D341Med (cell line): Measurements from ENCODE around the gene EBF3.
"Not testable (repeated sequence)": the region's sequence is repeated elsewhere in the genome, so short reads cannot be mapped to it uniquely, and the experiment has no call there.

Source experiments
- DNase-seq: peaks from one replicate; pipeline ENCODE4 v3.0.0; 2012; ENCODE audit warnings: low spot score

Gene EBF3

DNA sequence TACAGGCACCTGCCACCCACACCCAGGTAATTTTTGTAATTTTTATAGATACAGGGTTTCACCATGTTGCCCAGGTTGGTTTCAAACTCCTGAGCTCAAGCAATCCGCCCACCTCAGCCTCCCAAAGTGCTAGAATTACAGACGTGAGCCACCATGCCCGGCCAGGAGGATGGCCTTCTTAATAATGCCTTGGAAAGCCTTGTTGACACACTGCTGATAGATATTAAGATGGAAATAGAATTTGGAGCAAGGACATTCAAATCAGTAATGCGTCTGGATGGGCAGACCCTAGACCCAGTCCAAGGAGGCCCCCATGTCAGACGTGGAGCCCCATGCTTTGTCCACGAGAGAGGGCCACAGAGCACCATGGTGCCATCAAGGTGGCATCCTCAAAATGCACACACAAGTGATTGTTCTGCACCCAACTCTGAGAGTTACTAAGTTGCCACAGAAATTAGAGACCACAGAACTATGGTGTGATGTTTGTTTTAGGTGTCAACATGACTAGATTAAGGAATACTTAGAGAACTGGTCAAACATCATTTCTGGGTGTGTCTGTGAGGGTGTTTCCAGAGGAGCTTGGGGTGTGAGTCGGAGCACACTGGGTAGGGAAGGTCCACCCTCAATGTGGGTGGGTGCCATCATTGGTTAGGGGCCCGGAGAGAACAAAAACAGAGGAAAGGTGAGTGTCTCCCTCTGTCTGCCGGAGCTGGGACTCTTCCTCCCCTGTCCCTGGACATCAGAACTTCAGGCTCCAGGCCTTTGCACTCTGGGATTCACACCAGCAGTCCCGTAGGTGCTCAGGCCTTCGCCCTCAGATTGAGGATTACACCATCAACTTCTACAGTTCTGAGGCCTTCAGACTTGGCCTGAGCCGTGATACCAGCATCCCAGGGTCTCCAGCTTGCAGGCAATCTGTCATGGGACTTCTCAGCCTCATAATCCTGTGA lies 34.5 kb downstream of the EBF3 start:
- DNase-seq: no peak

DNA sequence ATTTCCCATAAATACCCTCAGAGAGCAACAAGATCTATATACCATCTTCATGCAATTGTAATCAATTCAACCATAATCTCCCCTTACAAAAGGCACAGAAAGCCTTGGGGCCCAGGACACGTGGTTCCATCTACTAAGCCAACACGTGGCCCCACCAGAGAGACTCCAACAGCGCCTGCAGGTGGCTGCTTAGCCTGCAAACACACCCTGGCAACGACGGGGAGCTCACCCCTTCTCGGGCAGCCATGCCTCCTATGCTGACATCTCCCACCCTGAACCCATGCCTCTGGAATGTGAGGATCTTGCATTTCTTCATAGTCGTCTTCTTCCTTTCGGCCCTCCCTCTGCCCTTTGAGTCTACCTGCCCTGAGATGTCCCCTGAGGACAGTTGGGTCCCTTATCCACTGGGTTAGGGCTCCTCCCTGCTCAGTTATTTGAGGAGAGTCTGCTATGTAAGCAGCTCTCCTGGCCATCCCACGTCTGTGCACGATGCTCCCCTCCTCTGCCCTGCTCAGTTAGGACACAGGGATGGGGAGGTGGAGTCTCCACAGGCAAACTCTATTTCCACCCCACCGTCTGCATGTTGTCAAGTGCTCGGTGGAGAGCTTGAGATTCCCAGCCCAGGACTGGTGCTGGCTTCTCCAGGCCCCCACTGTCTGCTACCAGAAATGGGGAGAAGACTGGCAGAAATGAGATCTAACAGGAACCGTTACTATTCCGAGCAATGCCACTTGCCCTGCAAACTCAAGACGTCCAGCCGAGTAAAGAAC lies 36.5 kb downstream of the EBF3 start:
- DNase-seq: no peak

DNA sequence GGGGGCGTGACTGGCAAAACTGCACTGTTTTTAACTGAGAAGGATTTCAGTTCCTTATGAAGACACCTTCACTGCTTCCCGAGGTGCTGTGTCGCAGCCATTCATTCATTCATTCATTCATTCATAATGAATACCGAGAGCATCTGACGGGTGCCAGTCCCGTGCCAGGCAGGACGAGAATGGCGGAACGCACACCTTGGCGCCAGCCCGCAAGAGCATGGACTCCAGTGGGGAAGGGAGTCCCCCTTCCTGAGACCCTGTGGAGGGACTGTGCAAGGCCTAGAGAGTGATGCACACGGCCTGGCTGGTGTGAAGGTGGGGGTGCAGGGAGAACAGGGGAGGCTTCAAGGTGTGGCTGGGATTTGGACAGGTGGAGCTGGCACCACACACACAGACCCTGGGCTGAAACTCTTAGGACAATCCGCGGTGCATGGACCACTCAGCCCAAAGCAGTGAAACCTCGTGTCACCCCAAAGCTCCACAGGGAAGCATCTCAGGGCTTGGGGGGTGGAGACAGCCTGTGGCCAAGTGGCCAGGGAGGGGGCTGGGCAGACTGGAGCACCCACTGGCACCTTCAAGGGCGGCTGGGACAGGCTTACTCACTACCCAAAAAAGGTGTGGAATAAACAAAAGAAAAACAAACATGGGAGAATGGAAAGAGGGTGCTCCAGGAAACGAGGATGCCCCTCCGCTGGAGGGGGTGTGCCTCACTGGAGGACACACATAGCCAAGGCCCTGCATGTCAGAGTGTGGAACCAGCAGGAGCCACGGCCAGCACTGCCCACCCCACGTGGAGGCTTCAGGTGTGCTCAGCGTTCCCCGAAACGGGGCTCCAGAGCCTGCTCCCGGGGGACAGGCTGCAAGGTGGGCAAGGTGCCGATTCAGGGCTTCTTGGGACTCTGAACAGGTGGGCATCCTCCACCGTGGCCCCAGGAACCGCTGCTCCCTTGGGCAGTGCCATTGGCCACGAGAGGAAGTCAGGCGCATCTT lies 37.7 kb downstream of the EBF3 start:
- no peak for DNase-seq

GRCh38 chr10:129924375-129925085 lies 39.5 kb downstream of the EBF3 start:
- DNase-seq: no peak

- DNase-seq: no peak
Observed at GRCh38 chr10:129922598-129923123, 41.4 kb downstream of the EBF3 start.

DNA sequence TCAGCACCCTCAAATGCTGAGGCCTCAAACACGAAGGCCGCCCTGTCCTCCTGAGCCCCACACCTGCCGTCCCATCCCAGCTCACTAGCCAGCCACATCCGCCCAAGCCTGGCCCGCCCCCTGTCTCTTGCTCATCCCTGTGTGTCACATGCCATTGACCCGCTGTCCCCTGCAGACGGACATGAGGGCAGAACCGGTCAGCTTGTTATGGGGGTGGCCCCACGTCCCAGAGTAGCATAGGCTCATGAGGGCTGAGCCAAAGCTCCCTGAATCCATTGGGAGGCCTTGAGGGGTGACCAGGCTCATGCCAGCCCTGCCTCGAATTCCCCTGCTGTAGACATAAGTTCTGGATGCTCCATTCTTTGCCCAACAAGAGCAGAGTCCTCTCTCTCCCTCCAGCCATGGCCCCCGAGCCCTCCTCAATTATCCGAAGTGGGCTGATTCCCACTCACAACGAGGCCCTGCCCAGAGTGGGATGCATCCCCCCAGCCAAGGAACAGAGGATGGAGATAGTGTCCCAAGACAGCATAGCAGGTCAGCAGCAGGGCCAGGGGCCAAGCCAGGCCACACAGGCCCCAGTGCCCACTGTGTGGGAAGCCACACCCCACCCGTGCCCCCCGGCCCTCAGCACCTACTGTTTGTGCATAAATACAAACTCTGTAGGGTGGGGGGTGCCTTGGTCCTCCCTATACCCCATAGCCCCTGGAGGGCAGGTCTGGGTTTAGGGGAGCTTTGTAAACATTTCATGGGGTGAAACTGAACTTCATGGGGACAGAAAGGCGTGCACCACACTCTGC lies 42.1 kb downstream of the EBF3 start:
- no peak for DNase-seq

DNA sequence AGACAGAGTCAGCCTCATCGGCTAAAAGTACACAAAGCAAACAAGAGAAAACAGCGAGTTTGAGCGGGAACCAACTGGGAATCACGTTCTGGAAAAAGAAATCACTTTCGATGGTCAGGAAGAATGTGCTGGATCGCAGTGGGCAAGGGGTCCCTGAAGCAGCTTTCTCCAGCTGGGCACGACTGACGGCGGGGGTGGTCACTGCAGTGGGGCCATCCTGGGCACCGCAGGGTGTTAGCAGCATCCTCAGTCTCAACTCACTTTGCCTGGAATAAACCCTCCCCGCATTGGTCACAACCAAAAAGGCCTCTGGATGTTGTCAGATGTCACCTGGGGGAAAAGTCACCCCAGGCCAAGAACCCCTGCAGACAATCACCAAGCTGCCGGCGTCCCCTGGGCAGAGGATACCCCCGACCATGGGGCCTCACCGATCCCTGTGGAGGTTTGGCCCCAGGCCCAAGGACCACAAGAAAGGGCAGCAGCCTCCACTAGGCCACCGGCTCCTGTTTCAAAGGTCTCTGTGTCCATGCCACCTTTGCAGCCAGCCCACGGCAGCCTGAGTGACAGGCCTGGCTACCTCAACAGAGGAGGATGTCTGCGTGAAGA lies 42.9 kb downstream of the EBF3 start:
- DNase-seq: no peak

GRCh38 chr10:129920187-129920586 lies 43.9 kb downstream of the EBF3 start:
- DNase-seq: not testable (repeated sequence)

DNA sequence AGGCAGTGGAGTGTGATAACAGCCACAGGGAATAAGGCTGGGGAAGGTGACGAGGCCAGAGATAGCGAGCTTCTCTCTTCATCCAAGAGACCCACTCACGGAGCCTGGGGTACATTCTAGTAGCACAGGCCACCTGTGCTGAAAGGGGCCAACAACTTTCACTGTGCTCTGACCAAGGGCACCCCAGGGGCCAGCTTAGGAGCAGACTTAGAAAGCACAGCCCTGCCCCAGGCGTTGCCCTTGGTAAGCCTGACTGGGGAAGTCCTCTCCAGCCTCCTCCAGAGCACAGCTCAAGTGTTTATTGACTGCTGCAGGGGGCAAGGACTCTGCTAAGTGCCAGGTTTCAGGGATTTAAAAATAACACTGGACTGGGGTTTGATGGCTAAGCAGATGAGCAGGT lies 44.7 kb downstream of the EBF3 start:
- DNase-seq: no peak

DNA sequence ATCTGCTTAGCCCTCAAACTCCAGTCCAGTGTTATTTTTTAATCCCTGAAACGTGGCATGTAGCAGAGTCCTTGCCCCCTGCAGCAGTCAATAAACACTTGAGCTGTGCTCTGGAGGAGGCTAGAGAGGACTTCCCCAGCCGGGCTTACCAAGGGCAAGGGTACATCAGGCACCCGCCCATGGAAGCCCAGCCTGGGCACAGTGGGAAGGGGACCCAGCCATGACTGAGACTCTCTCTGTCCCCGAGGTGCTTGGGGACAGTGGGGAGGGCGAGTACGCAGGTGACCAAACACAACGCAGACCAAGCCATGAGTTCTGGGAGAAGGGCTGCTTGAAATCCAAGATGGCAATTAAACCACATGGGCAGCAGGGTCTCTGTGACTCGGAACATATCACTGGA lies 45.2 kb downstream of the EBF3 start:
- no peak for DNase-seq

- no peak for DNase-seq
Observed at GRCh38 chr10:129918401-129918800, 45.7 kb downstream of the EBF3 start.

DNA sequence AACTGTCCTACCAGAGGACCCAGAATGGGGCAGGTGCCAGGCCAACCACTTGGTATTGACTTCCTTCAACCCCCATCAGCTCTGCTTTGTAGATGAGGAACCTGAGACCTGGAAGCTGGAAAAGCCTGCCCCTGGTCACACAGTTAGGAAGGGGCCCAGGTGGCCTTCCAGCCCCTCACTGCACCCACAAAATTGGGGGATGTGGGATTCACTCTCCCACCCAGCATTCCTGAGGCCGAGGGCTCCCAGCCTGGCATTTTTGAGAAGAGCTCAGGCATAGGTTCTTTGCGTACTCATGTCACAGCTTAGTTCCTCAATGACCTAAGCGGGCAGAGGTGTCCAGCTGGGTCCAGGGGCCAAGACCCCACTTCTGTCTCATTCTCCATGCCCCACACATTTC lies 46.1 kb downstream of the EBF3 start:
- DNase-seq: no peak

- DNase-seq: no peak
Observed at GRCh38 chr10:129916506-129916995, 47.5 kb downstream of the EBF3 start.

DNA sequence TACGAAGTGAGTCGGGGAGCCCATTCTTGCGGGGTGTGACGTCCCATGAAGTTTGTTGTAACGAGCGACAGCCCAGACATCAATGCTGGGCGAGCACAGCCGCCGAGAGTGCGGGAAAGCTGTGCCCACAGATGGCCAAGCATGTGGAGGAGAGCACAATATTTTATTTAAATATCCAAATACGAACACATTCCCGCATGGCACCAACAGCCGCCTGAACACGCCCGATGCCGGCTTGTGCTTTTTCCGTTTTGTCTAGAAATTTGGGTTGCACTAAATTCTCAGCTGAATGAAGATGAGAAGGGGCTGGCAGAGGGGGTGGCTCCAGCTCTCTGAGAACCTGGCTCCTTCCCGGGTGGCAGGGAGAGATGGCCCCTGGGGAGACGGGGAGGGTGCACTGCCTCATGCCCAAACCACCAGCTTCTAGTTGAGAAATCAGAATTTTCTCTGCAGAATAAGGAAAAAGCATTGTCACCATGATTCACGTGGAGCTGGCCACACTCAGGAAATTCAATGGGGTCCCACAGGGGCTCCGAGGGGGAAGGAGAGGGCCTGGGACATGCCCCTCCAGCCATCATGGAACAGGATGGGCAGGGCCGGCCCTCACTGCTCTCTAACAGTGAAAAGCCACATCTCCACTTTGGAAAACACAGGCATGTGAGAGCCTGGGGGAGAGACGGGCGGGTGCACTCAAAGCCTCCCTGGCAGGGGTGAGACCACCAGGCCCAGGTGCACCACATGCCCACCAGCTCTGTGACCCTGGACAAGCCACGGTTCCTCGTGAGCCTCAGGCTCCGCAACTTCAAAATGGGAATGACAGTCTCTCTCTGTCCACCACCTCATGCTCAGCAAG lies 48.3 kb downstream of the EBF3 start:
- DNase-seq: no peak

GRCh38 chr10:129914960-129915359 lies 49.1 kb downstream of the EBF3 start:
- DNase-seq: no peak

GRCh38 chr10:129914153-129914855 lies 49.8 kb downstream of the EBF3 start:
- no peak for DNase-seq

GRCh38 chr10:129912986-129913695 lies 50.9 kb downstream of the EBF3 start:
- no peak for DNase-seq
